Activated CD4-positive, alpha-beta memory T cell treated with anti-CD3 and anti-CD28 coated beads for 36 hours (primary cell): ENCODE results near the gene ALPK1. TPM values are rescaled to one million over a fixed set of nuclear protein-coding genes. Genes with fewer than 3 reads are reported as not detected.
"Not testable (repeated sequence)": the region's sequence is repeated elsewhere in the genome, so short reads cannot be mapped to it uniquely, and the experiment has no call there.

Experiments used
- CTCF ChIA-PET: fragments of 350-600 bp; sonication (Branson Sonifier 250); formaldehyde crosslinking; loops from one replicate; lab custom pipeline; 2021; ENCODE audit warnings: antibody characterized with exemption, inconsistent platforms; lab: Charles Lee
- POLR2A ChIA-PET: fragments of 350-600 bp; sonication (Branson Sonifier 250); formaldehyde crosslinking; loops from one replicate; lab custom pipeline; 2021; ENCODE audit warnings: antibody characterized with exemption; lab: Charles Lee
- DNase-seq: peaks from one replicate; pipeline ENCODE4 v3.0.0-alpha.2; 2020
- H3K27ac Mint-ChIP-seq: one replicate; pipeline ENCODE4 v1.8.0; 2021; ENCODE audit warnings: mixed read lengths
- H3K27me3 Mint-ChIP-seq: one replicate; pipeline ENCODE4 v1.8.0; 2021; ENCODE audit warnings: mixed read lengths
- H3K36me3 Mint-ChIP-seq: one replicate; pipeline ENCODE4 v1.8.0; 2021; ENCODE audit warnings: mixed read lengths
- H3K4me1 Mint-ChIP-seq: one replicate; pipeline ENCODE4 v1.8.0; 2021; ENCODE audit warnings: low read depth, mixed read lengths
- H3K4me3 Mint-ChIP-seq: one replicate; pipeline ENCODE4 v1.8.0; 2021; ENCODE audit warnings: mild to moderate bottlenecking, mixed read lengths
- H3K9me3 Mint-ChIP-seq: one replicate; pipeline ENCODE4 v1.8.0; 2021; ENCODE audit warnings: mixed read lengths
- intact Hi-C: fragments of 100-400 bp; cut with micrococcal nuclease; formaldehyde crosslinking; loops from one replicate; pipeline ENCODE4 v1.15.1; 2023
- total RNA-seq, 2 experiments: library from RNA; stranded (reverse); gene quantifications; one replicate each; pipeline ENCODE4 v1.2.3, GENCODE V29; 2021

Gene ALPK1
- total RNA-seq, 2 experiments from 2014 or later = 21.5 to 22.9 TPM

- Mint-ChIP-seq H3K9me3 (no peaks in the 10 kb centered on the region), H3K27ac (no peak overlapping the region), H3K4me3 (no peak overlapping the region), H3K27me3 (no peaks in the 10 kb centered on the region), H3K36me3 (peaks cover 17% of the 10 kb centered on the region), H3K4me1 (no peaks in the 10 kb centered on the region)
- intact Hi-C loops = loop anchor here (5.0 kb wide), 1 partner anchor 109 kb away; no protein-coding TSS in a partner anchor
- DNase-seq = no peak
- ChIA-PET POLR2A (no interaction called here), CTCF (no interaction called here)
Observed at GRCh38 chr4:112431158-112431557, 134.0 kb downstream of the ALPK1 start.

GRCh38 chr4:112436987-112437386, 139.8 kb downstream of the ALPK1 start:
- intact Hi-C loops = no loop called here
- Mint-ChIP-seq H3K27ac (no peak overlapping the region), H3K4me3 (no peak overlapping the region), H3K27me3 (no peaks in the 10 kb centered on the region), H3K36me3 (peaks cover 41% of the 10 kb centered on the region), H3K9me3 (no peaks in the 10 kb centered on the region), H3K4me1 (no peaks in the 10 kb centered on the region)
- ChIA-PET POLR2A (no interaction called here), CTCF (no interaction called here)
- DNase-seq = no peak

GRCh38 chr4:112442226-112442625, 145.1 kb downstream of the ALPK1 start:
- Mint-ChIP-seq H3K9me3 (peaks cover 22% of the 10 kb centered on the region), H3K36me3 (peaks cover 49% of the 10 kb centered on the region)
- H3K27me3 Mint-ChIP-seq, CTCF ChIA-PET, POLR2A ChIA-PET, H3K4me3 Mint-ChIP-seq, DNase-seq, H3K27ac Mint-ChIP-seq, intact Hi-C loops, H3K4me1 Mint-ChIP-seq: not testable (repeated sequence)

- Mint-ChIP-seq H3K27ac (no peak overlapping the region), H3K36me3 (peaks cover 7% of the 10 kb centered on the region), H3K4me3 (no peak overlapping the region), H3K4me1 (no peaks in the 10 kb centered on the region), H3K27me3 (no peaks in the 10 kb centered on the region), H3K9me3 (peaks cover 17% of the 10 kb centered on the region)
- intact Hi-C loops = no loop called here
- ChIA-PET POLR2A (no interaction called here), CTCF (interaction anchor here (0.6 to 0.7 kb wide), 2 partner anchors 20 kb away, joined by 3 read pairs; no protein-coding TSS in a partner anchor)
- DNase-seq = no peak
Observed at GRCh38 chr4:112448306-112449132, 151.3 kb downstream of the ALPK1 start.

GRCh38 chr4:112449708-112450107, 152.5 kb downstream of the ALPK1 start:
- no peak for DNase-seq
- ChIA-PET CTCF (no interaction called here), POLR2A (no interaction called here)
- Mint-ChIP-seq H3K4me1 (no peaks in the 10 kb centered on the region), H3K27me3 (no peaks in the 10 kb centered on the region), H3K9me3 (peaks cover 10% of the 10 kb centered on the region), H3K27ac (no peak overlapping the region), H3K36me3 (peaks cover 4% of the 10 kb centered on the region), H3K4me3 (no peak overlapping the region)
- intact Hi-C loops = no loop called here

GRCh38 chr4:112451104-112451503, 153.9 kb downstream of the ALPK1 start:
- Mint-ChIP-seq H3K9me3 (peaks cover 3% of the 10 kb centered on the region), H3K4me3 (no peak overlapping the region), H3K27ac (no peak overlapping the region), H3K36me3 (no peaks in the 10 kb centered on the region), H3K27me3 (no peaks in the 10 kb centered on the region), H3K4me1 (no peaks in the 10 kb centered on the region)
- no peak for DNase-seq
- POLR2A ChIA-PET = no interaction called here
- CTCF ChIA-PET = no interaction called here
- intact Hi-C loops = no loop called here

- CTCF ChIA-PET = no interaction called here
Observed at GRCh38 chr4:112451831-112452230, 154.7 kb downstream of the ALPK1 start.

GRCh38 chr4:112453321-112453720, 156.2 kb downstream of the ALPK1 start:
- Mint-ChIP-seq H3K9me3 (peaks cover 2% of the 10 kb centered on the region), H3K4me1 (no peaks in the 10 kb centered on the region), H3K27me3 (peaks cover 2% of the 10 kb centered on the region), H3K36me3 (no peaks in the 10 kb centered on the region), H3K27ac (no peak overlapping the region), H3K4me3 (no peak overlapping the region)
- ChIA-PET CTCF (no interaction called here), POLR2A (no interaction called here)
- DNase-seq = no peak
- intact Hi-C loops = no loop called here

More at GRCh38 chr4:112451831-112452230, 154.7 kb downstream of the ALPK1 start:
- H3K27me3 Mint-ChIP-seq = no peaks in the 10 kb centered on the region
- intact Hi-C loops = no loop called here
- H3K4me1 Mint-ChIP-seq = no peaks in the 10 kb centered on the region
- POLR2A ChIA-PET = no interaction called here
- no peak overlapping the region for H3K4me3 Mint-ChIP-seq
- no peak overlapping the region for H3K27ac Mint-ChIP-seq
- H3K9me3 Mint-ChIP-seq = no peaks in the 10 kb centered on the region
- DNase-seq = no peak
- H3K36me3 Mint-ChIP-seq = no peaks in the 10 kb centered on the region

GRCh38 chr4:112472318-112472717, 175.1 kb downstream of the ALPK1 start:
- no peaks in the 10 kb centered on the region for H3K36me3 Mint-ChIP-seq
- H3K9me3 Mint-ChIP-seq = no peaks in the 10 kb centered on the region
- no peak for DNase-seq
- peaks cover 2% of the 10 kb centered on the region for H3K27me3 Mint-ChIP-seq
- intact Hi-C loops = no loop called here
- no peak overlapping the region for H3K4me3 Mint-ChIP-seq
- ChIA-PET POLR2A (no interaction called here), CTCF (no interaction called here)
- no peaks in the 10 kb centered on the region for H3K4me1 Mint-ChIP-seq
- no peak overlapping the region for H3K27ac Mint-ChIP-seq

GRCh38 chr4:112473985-112474384, 176.8 kb downstream of the ALPK1 start:
- no peaks in the 10 kb centered on the region for H3K9me3 Mint-ChIP-seq
- H3K4me3 Mint-ChIP-seq = no peak overlapping the region
- H3K27ac Mint-ChIP-seq = no peak overlapping the region
- CTCF ChIA-PET = no interaction called here
- intact Hi-C loops = no loop called here
- H3K36me3 Mint-ChIP-seq = no peaks in the 10 kb centered on the region
- H3K27me3 Mint-ChIP-seq = peaks cover 2% of the 10 kb centered on the region
- POLR2A ChIA-PET = no interaction called here
- DNase-seq = no peak
- no peaks in the 10 kb centered on the region for H3K4me1 Mint-ChIP-seq

GRCh38 chr4:112485930-112486329, 188.8 kb downstream of the ALPK1 start:
- H3K4me1 Mint-ChIP-seq = no peaks in the 10 kb centered on the region

GRCh38 chr4:112490808-112491207, 193.6 kb downstream of the ALPK1 start:
- intact Hi-C loops, H3K36me3 Mint-ChIP-seq, DNase-seq, POLR2A ChIA-PET, H3K4me3 Mint-ChIP-seq, H3K27ac Mint-ChIP-seq, CTCF ChIA-PET, H3K27me3 Mint-ChIP-seq, H3K4me1 Mint-ChIP-seq: not testable (repeated sequence)
- peaks cover 20% of the 10 kb centered on the region for H3K9me3 Mint-ChIP-seq

More at GRCh38 chr4:112485930-112486329, 188.8 kb downstream of the ALPK1 start:
- Mint-ChIP-seq H3K36me3 (peaks cover 3% of the 10 kb centered on the region), H3K27ac (no peak overlapping the region), H3K27me3 (peaks cover 12% of the 10 kb centered on the region), H3K9me3 (peaks cover 22% of the 10 kb centered on the region), H3K4me3 (no peak overlapping the region)
- no peak for DNase-seq
- ChIA-PET POLR2A (no interaction called here), CTCF (no interaction called here)
- intact Hi-C loops = no loop called here
